ENCODE data around the gene PLA2G2F.
A peak's percentile ranks its signal among the peaks of the same experiment; 100 is the strongest.

The PLA2G2F gene

DNA sequence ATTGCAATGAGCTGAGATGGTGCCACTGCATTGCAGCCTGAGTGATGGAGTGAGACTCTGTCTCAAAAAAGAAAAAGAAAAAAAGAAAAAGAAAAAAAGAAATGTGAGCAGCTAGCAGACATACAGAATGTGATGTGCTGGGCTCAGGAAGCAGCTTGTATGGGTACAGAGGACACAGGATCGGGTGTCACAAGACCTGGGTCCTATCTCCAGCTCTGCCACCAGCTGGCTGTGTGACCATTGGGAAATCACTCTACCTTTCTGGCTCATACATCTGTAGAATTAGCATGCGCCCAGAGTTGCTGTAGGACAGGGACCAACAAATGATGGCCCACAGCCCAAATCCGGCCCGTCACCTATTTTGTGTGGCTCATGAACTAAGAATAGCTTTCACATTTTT, 50.5 kb downstream of the PLA2G2F start:
- DNase-seq (ENCODE audit: low spot score), result no peak

DNA sequence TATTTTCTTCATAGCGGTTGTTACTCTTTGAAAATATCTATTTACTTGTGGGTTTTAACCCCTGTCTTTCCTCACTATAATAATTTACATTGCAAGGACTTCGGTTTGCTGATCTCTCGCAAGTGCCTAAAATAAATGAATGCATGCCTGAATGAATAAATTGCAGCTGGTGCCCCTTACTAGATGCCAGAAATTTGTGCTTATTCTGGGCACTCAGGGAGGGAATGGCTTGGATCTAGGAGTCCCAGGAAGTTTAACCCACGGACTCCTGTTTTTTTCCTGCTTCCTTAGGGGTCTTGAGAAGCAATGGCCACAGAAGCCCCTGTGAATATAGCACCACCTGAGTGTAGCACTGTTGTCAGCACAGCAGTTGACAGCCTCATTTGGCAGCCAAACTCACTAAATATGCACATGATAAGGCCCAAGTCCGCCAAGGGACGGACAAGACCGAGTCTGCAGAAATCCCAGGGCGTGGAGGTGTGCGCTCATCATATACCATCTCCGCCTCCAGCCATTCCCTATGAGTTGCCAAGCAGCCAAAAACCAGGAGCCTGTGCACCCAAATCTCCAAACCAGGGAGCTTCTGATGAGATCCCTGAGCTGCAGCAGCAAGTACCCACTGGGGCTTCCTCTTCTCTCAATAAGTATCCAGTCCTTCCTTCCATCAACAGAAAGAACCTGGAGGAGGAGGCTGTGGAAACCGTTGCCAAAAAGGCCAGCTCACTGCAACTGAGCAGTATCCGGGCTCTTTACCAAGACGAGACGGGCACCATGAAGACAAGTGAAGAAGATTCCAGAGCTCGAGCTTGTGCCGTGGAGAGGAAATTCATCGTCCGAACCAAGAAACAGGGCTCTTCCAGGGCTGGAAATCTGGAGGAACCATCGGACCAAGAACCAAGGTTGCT, 51.4 kb downstream of the PLA2G2F start:
- no peak for DNase-seq (ENCODE audit: low spot score)

DNA sequence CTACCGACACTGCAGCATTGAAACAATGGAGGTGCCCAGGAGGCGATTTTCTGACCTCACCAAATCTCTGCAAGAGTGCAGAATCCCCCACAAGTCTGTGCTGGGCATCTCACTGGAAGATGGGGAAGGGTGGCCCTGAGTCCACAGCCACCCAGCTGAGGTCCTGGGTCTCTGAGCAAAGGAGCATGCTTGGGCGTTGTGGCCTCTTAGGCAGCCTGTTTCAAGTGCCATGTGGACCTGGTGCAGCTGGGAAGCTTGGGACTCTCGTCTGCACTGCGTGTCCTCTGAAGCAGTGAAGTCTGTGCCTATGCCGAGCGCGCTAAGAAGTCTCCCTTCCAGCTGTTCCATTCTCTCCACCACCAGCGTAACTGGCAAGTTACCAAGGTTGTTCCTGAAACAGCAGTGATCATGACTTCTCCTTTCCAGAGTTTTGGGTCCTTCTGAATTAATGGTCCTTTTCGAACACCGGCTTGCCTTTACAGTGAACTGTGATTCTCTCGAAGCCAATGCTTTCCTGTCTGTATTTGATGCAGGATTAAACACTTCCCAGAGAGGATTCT, 52.2 kb downstream of the PLA2G2F start:
- DNase-seq (ENCODE audit: low spot score), result no peak

DNA sequence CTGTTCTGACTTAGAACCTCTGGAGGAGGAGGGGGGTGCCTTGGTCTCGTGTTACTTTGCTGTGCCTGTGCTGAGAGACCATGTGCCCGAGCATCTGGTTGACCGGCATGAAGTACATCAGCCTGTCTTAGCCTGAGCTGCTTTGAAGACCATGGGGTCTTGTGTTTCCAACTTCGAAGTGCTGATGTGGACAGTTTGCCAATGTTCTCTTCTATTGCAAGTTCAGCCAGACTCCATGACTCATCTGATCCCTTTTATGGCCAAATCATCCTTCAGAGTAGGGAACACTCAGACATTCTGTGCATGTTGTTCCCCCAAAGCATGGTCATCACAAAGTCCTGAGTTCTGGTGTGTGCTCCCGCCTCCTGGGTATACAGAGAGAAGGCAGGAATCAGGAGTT, 53.2 kb downstream of the PLA2G2F start:
- DNase-seq (ENCODE audit: low spot score), result no peak

DNA sequence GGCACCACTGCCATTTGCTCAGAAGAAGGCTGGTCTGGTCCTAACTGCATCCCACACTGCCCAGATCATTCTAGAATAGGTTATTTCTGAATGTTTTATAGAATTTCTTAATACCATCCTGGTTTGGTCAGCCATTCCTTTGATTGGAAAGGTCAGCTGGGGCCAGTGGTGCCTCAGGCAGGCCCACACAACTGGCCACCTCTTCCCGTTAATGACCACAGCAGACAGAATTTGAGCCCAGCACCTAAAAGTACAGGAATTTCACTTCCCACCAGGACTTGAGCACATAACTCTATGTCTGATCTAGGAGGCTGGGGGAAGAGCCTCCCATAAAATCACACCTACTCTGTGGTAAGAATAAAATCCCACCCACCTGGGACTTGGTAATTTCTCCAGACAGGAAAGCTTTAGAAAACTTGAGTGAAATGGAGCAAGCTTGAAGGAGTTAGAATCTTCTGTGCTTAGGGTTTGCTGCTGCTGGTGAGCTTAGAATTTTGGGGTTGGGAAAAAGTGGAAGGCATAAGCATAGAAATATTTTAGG, 53.8 kb downstream of the PLA2G2F start:
- no peak for DNase-seq (ENCODE audit: low spot score)

DNA sequence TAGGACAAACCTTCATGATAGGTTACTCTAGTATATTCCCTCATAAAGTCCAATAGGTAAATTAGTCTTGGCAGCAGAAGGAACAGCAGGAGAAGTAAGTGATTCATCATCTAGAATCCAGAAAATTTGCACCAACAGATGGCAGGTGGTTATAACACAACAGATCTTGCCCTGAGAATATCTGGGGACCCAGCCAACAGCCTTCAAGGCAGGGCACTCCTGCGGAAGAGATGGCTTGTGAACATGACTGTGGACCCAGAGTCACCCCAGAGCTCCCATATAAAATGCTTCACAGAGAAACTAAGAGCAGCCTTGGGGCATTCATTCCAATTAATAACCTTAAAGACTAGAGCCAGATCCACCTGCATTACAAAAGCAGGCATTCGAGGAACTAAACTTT, 55.1 kb downstream of the PLA2G2F start:
- no peak for DNase-seq (ENCODE audit: low spot score)

DNA sequence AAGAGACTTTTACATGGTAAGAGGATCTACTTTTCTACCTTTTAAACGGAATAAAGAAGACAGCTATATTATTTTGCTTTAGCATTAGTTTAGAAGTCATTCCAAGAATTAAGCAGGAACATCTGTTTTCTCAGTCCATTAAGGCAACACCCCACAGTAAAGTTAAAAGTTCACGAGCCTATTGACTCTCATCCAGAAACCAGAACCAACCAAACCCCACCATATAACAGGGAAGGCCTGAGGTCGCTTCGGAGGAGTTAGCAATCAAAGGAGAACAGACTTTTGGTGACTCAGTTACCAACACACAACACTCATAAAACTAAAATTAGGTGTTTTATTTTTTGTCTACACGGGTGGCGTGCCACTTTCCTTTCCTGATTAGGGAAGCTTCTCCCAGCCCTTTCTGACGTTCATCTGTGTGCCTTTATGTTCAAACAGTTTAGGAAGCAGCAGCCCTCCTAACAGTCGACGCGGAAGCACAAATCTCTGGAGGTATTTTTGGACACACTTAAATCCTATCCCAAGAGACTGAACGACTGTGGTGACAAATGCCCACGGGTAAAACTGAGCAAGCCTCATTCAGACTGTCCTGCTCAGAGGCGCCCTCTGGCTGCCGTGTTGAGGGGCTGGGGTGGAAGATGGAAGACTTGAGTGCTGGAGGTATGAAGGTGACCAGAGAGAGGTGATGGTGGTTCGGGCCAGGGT, 55.8 kb downstream of the PLA2G2F start:
- DNase-seq (ENCODE audit: low spot score), result peak; percentile 76

DNA sequence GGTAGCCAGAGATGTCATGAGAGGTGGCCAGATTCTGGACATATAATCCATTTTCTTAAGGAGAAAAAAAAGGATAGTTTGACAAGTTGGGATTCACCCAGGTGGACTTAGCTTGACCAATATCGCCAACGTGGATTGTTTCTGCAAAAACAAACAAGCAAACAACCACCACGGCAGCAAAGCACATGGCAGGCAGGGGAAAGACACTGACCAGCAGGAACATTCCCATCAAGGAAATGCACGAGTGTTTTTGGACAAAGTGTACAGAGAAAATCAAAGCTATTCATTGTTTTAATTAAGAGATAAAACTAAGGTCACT, 56.3 kb downstream of the PLA2G2F start:
- DNase-seq (ENCODE audit: low spot score), result no peak

DNA sequence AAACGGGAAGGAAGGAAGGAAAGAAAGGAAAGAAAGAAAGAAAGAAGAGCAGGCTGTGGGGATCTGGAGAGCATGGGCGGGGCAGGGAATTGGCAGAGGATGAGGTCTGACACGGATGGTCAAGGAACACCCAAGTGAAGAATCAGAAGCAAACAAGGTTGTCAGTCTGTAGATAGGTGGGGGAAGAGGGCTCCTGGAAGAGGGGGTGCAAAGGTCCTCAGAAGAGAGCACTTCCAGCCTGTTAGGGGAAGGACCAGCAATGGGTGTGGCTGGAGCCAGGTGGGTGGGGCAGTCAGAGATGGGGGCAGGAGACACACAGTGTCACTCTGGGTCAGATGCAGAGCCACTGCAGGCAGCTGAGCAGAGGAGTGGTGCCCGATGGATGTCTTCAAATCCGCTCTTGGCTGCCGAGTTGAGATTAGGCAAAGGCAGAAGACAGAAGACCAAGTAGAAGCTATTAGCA, 58.2 kb downstream of the PLA2G2F start:
- DNase-seq (ENCODE audit: low spot score), result no peak

DNA sequence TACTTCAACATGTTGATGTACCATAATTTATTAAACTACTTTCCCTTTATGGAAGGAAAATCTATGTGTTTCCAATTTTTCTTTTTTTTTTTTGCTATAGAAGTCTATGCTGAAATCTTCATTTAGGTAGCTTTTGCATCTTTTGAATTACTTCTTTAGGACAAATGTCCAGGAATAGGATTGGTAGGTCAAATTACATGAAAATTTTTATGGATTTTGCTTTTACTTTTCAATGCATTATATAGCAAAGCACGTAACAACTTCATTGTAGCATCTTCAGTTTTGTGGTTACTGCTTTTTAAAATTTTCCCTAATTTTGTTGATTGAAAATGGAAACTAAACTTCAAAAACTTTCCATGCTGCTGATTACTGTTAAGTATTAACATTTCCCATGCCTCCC, 59.2 kb downstream of the PLA2G2F start:
- DNase-seq (ENCODE audit: low spot score), result no peak

DNA sequence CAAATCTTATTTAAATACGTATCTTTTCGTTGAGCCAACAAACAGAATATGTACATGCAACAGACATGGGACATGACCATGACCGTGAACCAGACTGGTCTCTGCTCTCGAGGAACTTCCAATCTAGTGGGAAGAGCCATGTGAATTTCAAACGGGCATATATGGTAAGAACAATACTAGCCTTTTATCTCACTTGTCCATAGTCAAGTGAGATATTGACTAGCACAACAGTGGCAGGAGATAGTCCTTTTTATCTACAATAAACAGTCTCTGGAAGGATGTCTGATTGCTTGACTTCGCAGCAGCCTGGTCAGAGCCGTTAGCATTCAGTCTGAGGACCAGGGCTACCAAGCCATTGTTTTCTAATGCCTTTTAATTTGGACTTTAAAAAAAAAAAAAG, 59.8 kb downstream of the PLA2G2F start:
- DNase-seq (ENCODE audit: low spot score), result no peak

DNA sequence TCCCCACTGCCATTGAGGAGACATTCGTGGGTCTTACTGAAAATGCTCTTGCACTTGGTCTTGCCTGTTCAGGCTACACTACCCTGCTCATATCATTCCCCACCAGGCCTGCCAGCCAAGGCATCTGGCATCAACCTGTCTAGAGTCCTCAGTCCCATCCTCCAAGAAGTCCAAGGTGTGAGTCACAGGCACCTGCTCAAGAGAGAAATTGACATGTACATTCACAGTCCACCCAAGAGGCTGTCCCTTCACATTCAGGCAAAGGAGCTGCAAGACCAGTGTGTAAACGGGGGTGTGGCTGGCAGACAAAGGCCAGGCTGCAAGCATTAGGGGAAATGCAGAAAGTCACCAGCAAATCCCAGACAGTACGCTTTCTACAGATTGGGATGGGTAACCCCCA, 60.3 kb downstream of the PLA2G2F start:
- DNase-seq (ENCODE audit: low spot score), result no peak

DNA sequence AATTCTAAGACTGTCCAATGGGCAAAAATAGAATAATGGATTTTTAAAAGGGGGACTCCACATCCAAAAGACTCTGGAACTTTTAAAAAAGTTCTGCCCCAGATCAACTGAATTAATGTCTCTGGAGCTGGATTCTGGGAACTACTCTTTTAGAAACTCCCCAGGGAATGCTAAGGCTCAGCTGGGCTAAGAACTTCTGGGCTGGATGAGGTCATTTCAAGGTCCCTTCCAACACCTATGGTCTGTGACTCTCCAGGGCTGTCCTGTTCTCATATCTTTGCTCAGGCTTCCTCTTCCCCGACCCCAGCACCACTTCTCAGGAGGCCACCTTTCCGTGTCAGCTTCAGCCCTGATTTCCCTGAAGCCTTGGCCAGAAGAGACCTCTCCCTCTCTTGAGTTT, 60.7 kb downstream of the PLA2G2F start:
- no peak for DNase-seq (ENCODE audit: low spot score)

Measured in ecto neural progenitor cell (in vitro differentiated cells).